ENCODE data around the gene SERPINA9. TPM values are rescaled to one million over a fixed set of nuclear protein-coding genes. Genes with fewer than 3 reads are reported as not detected.

SERPINA9 gene
- total RNA-seq, 6 experiments from 2014 or later = 0.18 TPM; not detected in 5

DNA sequence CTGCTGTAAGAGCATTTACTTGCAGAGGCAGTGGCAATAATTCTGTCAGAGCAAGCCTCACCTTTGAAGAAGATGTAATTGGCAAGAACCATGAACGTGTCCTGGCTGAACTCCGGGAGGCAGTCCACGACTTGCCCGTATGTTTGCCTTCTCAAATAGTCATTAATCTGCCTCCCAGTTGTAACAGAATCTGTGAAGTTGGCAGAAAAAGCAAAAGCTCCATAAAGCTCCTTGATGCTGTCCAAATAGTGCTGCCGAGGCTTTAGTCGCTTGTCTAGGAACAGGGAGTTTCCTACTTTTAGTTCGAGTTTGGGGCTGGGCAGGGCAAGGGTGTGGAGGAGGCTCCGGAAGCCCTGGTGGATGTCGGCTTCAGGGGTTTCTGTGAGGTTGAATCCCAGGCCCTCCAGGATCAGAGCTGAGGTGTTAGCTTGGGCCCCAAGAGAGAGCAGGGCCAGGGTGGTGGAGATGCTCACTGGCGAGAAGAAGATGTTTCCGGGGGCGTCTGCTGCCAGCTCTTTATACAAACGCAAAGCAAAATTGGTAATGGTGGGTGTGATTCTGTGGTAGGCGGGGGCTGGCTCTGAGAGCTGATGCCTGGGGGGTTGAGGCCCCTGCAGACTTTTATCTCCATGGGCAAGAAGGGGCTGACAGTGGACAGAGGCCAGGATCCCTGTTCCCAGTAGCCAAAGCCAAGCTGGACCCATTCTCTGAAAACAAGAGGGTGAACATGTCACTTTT, 27.8 kb downstream of the SERPINA9 start:
- 46% methylated on average over 12 of the region's 14 CpGs for WGBS (ENCODE audit: insufficient coverage, low coverage, low lambda C conversion rate, missing lambda C conversion rate)
- H3K27ac ChIP-seq = peak overlapping the region in 1 of 3 donors; percentile 63
- TF ChIP-seq POLR2A (IDR thresholded peaks at IDR 0.05) = no peak
- TF ChIP-seq, protein P1, sequence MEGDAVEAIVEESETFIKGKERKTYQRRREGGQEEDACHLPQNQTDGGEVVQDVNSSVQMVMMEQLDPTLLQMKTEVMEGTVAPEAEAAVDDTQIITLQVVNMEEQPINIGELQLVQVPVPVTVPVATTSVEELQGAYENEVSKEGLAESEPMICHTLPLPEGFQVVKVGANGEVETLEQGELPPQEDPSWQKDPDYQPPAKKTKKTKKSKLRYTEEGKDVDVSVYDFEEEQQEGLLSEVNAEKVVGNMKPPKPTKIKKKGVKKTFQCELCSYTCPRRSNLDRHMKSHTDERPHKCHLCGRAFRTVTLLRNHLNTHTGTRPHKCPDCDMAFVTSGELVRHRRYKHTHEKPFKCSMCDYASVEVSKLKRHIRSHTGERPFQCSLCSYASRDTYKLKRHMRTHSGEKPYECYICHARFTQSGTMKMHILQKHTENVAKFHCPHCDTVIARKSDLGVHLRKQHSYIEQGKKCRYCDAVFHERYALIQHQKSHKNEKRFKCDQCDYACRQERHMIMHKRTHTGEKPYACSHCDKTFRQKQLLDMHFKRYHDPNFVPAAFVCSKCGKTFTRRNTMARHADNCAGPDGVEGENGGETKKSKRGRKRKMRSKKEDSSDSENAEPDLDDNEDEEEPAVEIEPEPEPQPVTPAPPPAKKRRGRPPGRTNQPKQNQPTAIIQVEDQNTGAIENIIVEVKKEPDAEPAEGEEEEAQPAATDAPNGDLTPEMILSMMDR (IDR thresholded peaks at IDR 0.05) = no peak
- ATAC-seq = peak in 3 of 4 donors; percentile 8 to 34 (median 18)
- H3K4me1 ChIP-seq = peaks cover 0 to 41% (median 9%) of the 10 kb centered on the region in 4 donors
- no peaks in the 10 kb centered on the region for H3K27me3 ChIP-seq
- H3K9me3 ChIP-seq = no peaks in the 10 kb centered on the region
- peak in 2 of 3 donors; percentile 62 to 68 for DNase-seq
- peaks cover 0 to 25% (median 6%) of the 10 kb centered on the region in 4 donors for H3K36me3 ChIP-seq
- H3K4me3 ChIP-seq = no peak overlapping the region
- intact Hi-C loops (cut with DNase I) = loop anchor here in 1 of 2 donors (10.0 kb wide), 1 partner anchor 97 kb away; no protein-coding TSS in a partner anchor

DNA sequence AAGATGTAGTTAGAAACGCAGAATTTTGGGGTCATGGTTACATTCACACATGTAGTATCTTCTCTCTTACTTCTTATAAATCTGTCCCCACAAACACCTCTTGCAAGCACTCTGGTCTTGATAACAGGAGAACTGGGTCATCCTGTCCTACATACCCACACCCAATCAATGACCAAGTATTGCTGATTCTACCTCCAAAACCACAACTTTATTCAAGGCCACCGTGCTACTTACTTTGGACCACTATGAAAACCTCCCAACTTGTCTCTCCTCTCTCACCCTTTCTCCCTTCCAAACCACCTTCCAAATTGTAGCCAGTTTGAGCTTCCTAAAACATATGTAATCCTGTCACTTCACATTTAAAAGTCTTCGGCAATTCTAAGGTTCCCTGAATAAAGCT, 28.8 kb downstream of the SERPINA9 start:
- Histone ChIP-seq H3K4me3 (no peak overlapping the region), H3K9me3 (no peaks in the 10 kb centered on the region), H3K27ac (no peak overlapping the region), H3K27me3 (no peaks in the 10 kb centered on the region), H3K4me1 (peaks cover 0 to 37% (median 9%) of the 10 kb centered on the region in 4 donors), H3K36me3 (peaks cover 0 to 31% (median 6%) of the 10 kb centered on the region in 4 donors)
- 53% methylated on average over 3 of the region's 3 CpGs for WGBS (ENCODE audit: insufficient coverage, low coverage, low lambda C conversion rate, missing lambda C conversion rate)
- intact Hi-C loops (cut with DNase I) = loop anchor here in 1 of 2 donors (10.0 kb wide), 1 partner anchor 98 kb away; no protein-coding TSS in a partner anchor
- TF ChIP-seq, protein P1 (IDR thresholded peaks at IDR 0.05) = no peak
- TF ChIP-seq POLR2A (IDR thresholded peaks at IDR 0.05) = no peak
- ATAC-seq (no peak), DNase-seq (no peak)

DNA sequence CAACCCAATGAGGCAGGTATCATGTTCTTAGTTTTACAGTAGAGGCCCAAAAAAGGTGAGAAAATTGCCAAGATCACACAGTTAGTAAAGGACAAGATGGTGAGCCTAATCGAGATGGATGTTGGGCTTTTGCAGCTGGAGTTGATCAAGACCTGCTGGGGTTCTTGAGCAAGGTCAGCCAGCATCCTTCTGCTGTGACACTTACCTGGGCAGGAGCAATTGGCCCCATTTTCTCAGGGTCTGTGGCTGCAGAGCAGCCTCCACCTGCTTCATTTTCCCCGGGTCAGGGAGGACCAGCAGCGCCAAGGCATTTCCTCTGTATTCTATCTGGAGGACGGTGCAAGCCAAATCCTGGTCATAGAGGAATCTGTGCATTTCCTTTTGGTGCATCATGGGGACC, 29.9 kb downstream of the SERPINA9 start:
- Histone ChIP-seq H3K4me1 (peaks cover 0 to 37% (median 9%) of the 10 kb centered on the region in 4 donors), H3K36me3 (peaks cover 0 to 31% (median 6%) of the 10 kb centered on the region in 4 donors), H3K4me3 (no peak overlapping the region), H3K27me3 (no peaks in the 10 kb centered on the region), H3K9me3 (no peaks in the 10 kb centered on the region), H3K27ac (no peak overlapping the region)
- WGBS (ENCODE audit: insufficient coverage, low coverage, low lambda C conversion rate, missing lambda C conversion rate) = 55% methylated on average over 2 of the region's 4 CpGs
- DNase-seq = no peak
- intact Hi-C loops (cut with DNase I) = loop anchor here in 1 of 2 donors (10.0 kb wide), 1 partner anchor 99 kb away; no protein-coding TSS in a partner anchor
- no peak for ATAC-seq
- TF ChIP-seq, protein P1 (IDR thresholded peaks at IDR 0.05) = no peak
- no peak for TF ChIP-seq POLR2A (IDR thresholded peaks at IDR 0.05)

DNA sequence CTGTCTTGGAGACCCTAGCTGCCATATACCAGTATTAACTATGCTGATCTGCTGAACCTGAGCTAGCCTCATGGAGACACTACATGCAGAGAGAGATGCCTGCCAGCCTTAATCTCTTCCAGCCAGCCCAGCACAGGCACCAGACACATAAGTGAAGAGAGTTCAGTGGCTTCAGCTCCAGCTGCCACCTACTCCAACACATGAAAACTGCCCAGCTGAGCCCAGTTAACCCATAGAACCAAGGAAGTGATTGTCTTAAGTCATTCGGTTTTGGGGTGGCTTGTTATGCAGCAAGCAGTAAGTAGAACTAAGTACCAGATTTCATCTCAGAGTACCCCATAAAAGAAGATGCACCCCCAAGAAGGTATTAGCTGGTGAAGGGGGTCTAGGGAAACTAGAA, 31.0 kb downstream of the SERPINA9 start:
- Histone ChIP-seq H3K4me1 (peaks cover 0 to 32% (median 9%) of the 10 kb centered on the region in 4 donors), H3K36me3 (peaks cover 0 to 31% (median 6%) of the 10 kb centered on the region in 4 donors), H3K4me3 (no peak overlapping the region), H3K9me3 (no peaks in the 10 kb centered on the region), H3K27ac (no peak overlapping the region), H3K27me3 (no peaks in the 10 kb centered on the region)
- intact Hi-C loops (cut with DNase I) = loop anchor here in 1 of 2 donors (10.0 kb wide), 1 partner anchor 100 kb away; no protein-coding TSS in a partner anchor
- ATAC-seq (no peak), DNase-seq (no peak)
- TF ChIP-seq, protein P1 (IDR thresholded peaks at IDR 0.05) = no peak
- TF ChIP-seq POLR2A (IDR thresholded peaks at IDR 0.05) = no peak
- no CpG with 5 or more reads among the region's 1 CpG for WGBS (ENCODE audit: insufficient coverage, low coverage, low lambda C conversion rate, missing lambda C conversion rate)

Measured in right lobe of liver (tissue), 6 donors.